H1 (cell line): ENCODE results near the gene ANKRD6. TPM values are rescaled to one million over a fixed set of nuclear protein-coding genes. Genes with fewer than 3 reads are reported as not detected.

Experiments
- CTCF ChIA-PET: fragments of 300-600 bp; sonication (Branson Sonifier 250); formaldehyde crosslinking; loops from one replicate; lab custom pipeline; 2021; ENCODE audit not compliant: partially characterized antibody; lab: Charles Lee
- POLR2A ChIA-PET: fragments of 300-600 bp; sonication (Branson Sonifier 250); formaldehyde crosslinking; loops from one replicate; lab custom pipeline; 2021; ENCODE audit warnings: inconsistent platforms; ENCODE audit not compliant: partially characterized antibody; lab: Charles Lee
- DNase-seq, 2 experiments: peaks; one replicate each; pipeline versions ENCODE4 v3.0.0 to v3.0.0-alpha.2; 2010 to 2022; ENCODE audit warnings: low spot score in 2 of 2, low read depth in 1 of 2, mixed read lengths in 1 of 2
- FAIRE-seq: peaks from 2 replicates; lab custom pipeline; 2011; peaks lifted over from hg19 to GRCh38; lab: Jason Lieb, UNC
- H2AFZ ChIP-seq: 2 replicates; pipeline ENCODE4 v1.8.1; 2012; ENCODE audit warnings: low read length, inconsistent platforms
- H2AK5ac ChIP-seq: 2 replicates; pipeline ENCODE4 v1.6.1; 2013; ENCODE audit warnings: low read depth, low read length
- H2BK120ac ChIP-seq: replicated peaks from 2 replicates; pipeline ENCODE3; 2013; ENCODE audit warnings: low read depth, low read length, inconsistent platforms
- H2BK12ac ChIP-seq: 2 replicates; pipeline ENCODE4 v1.6.1; 2013; ENCODE audit warnings: low read depth, low read length
- H2BK15ac ChIP-seq: 2 replicates; pipeline ENCODE4 v1.6.1; 2013; ENCODE audit warnings: low read length
- H2BK20ac ChIP-seq: 2 replicates; pipeline ENCODE4 v1.6.1; 2013; ENCODE audit warnings: low read length
- H2BK5ac ChIP-seq: 2 replicates; pipeline ENCODE4 v1.6.1; 2013; ENCODE audit warnings: low read depth, low read length
- H3K14ac ChIP-seq: 2 replicates; pipeline ENCODE4 v1.6.1; 2013; ENCODE audit warnings: inconsistent platforms; ENCODE audit not compliant: insufficient read length
- H3K18ac ChIP-seq: 2 replicates; pipeline ENCODE4 v1.6.1; 2013; ENCODE audit warnings: low read length; ENCODE audit errors: extremely low read depth
- H3K23ac ChIP-seq: 2 replicates; pipeline ENCODE4 v1.6.1; 2013; ENCODE audit warnings: inconsistent platforms; ENCODE audit not compliant: insufficient read length
- H3K23me2 ChIP-seq: 2 replicates; pipeline ENCODE4 v1.6.1; 2013; ENCODE audit warnings: low read depth, low read length
- H3K27ac ChIP-seq: 2 replicates; pipeline ENCODE4 v1.6.1; 2011; ENCODE audit warnings: low read depth, low read length, inconsistent platforms
- H3K27me3 ChIP-seq, 4 experiments: replicated peaks in 1 of 4; 1 replicate in 1 of 4; 2 replicates in 3 of 4; pipeline versions ENCODE4 v1.6.1 to v1.8.1; 2011 to 2013; ENCODE audit warnings: low read length in 3 of 4, mild to moderate bottlenecking in 3 of 4, inconsistent platforms in 2 of 4, mixed read lengths in 2 of 4, moderate library complexity in 1 of 4; ENCODE audit not compliant: control insufficient read depth in 3 of 4, insufficient read depth in 3 of 4; ENCODE audit errors: extremely low read depth in 1 of 4
- H3K36me3 ChIP-seq, 4 experiments: 2 replicates each; pipeline versions ENCODE4 v1.6.1 to v1.8.1; 2011 to 2013; ENCODE audit warnings: mild to moderate bottlenecking in 4 of 4, low read length in 3 of 4, moderate library complexity in 2 of 4, control low read depth in 1 of 4, inconsistent platforms in 1 of 4; ENCODE audit not compliant: insufficient read depth in 4 of 4, control insufficient read depth in 2 of 4
- H3K4ac ChIP-seq: replicated peaks from 2 replicates; pipeline ENCODE3; 2013; ENCODE audit warnings: low read length, low read depth, mixed read lengths, inconsistent platforms; ENCODE audit not compliant: insufficient read length
- H3K4me1 ChIP-seq, 4 experiments: replicated peaks in 1 of 4; 1 replicate in 1 of 4; 2 replicates in 3 of 4; pipeline versions ENCODE4 v1.6.1 to v1.8.1; 2011 to 2013; ENCODE audit warnings: low read length in 3 of 4, inconsistent platforms in 2 of 4, mixed read lengths in 1 of 4; ENCODE audit not compliant: insufficient read depth in 4 of 4, control insufficient read depth in 3 of 4
- H3K4me2 ChIP-seq, 2 experiments: 2 replicates each; pipeline versions ENCODE4 v1.6.1 to v1.8.1; 2011 to 2013; ENCODE audit warnings: low read depth in 2 of 2, low read length in 2 of 2, control low read depth in 1 of 2, inconsistent platforms in 1 of 2, mild to moderate bottlenecking in 1 of 2; ENCODE audit not compliant: insufficient read depth in 1 of 2
- H3K4me3 ChIP-seq, 4 experiments: fragments of 200-600, 300-600 bp in 1 of 4; sonication (generic), shearing (Covaris generic), sonication (Bioruptor Twin) in 1 of 4; 2 replicates each; pipeline versions ENCODE4 v1.5.1 to v1.8.1; 2011 to 2016; ENCODE audit warnings: low read length in 4 of 4, low read depth in 3 of 4, control low read depth in 2 of 4, inconsistent platforms in 2 of 4, mild to moderate bottlenecking in 2 of 4, mixed read lengths in 1 of 4, moderate library complexity in 1 of 4; ENCODE audit not compliant: insufficient read depth in 2 of 4; ENCODE audit errors: extremely low read depth in 1 of 4
- H3K56ac ChIP-seq: replicated peaks from 2 replicates; pipeline ENCODE3; 2013; ENCODE audit warnings: low read depth, mild to moderate bottlenecking, mixed read lengths, low read length, inconsistent platforms; ENCODE audit not compliant: insufficient read length
- H3K79me1 ChIP-seq: 2 replicates; pipeline ENCODE4 v1.6.1; 2013; ENCODE audit warnings: low read depth, low read length, control low read depth
- H3K79me2 ChIP-seq, 2 experiments: 2 replicates each; pipeline versions ENCODE4 v1.6.1 to v1.8.1; 2012 to 2013; ENCODE audit warnings: low read length in 2 of 2, mild to moderate bottlenecking in 2 of 2, inconsistent platforms in 1 of 2; ENCODE audit not compliant: insufficient read depth in 2 of 2, control insufficient read depth in 1 of 2
- H3K9ac ChIP-seq, 4 experiments: replicated peaks in 1 of 4; 1 replicate in 1 of 4; 2 replicates in 3 of 4; pipeline versions ENCODE4 v1.6.1 to v1.8.1; 2011 to 2013; ENCODE audit warnings: low read depth in 3 of 4, low read length in 3 of 4, control low read depth in 2 of 4, mild to moderate bottlenecking in 2 of 4, moderate library complexity in 2 of 4, inconsistent platforms in 1 of 4; ENCODE audit errors: extremely low read depth in 1 of 4
- H3K9me3 ChIP-seq, 2 experiments: 2 replicates each; pipeline versions ENCODE4 v1.6.1 to v1.8.1; 2012 to 2013; ENCODE audit warnings: mild to moderate bottlenecking in 2 of 2, moderate library complexity in 2 of 2, control low read depth in 1 of 2, inconsistent platforms in 1 of 2, low read depth in 1 of 2, low read length in 1 of 2, mixed read lengths in 1 of 2; ENCODE audit not compliant: insufficient read depth in 2 of 2
- H4K20me1 ChIP-seq, 2 experiments: replicated peaks in 1 of 2; 2 replicates each; pipeline versions ENCODE3 to v1.8.1; 2011 to 2013; ENCODE audit warnings: inconsistent platforms in 2 of 2, low read length in 2 of 2, mild to moderate bottlenecking in 1 of 2; ENCODE audit not compliant: insufficient read depth in 2 of 2, control insufficient read depth in 1 of 2
- H4K5ac ChIP-seq: 2 replicates; pipeline ENCODE4 v1.6.1; 2013; ENCODE audit warnings: low read length, low read depth, mixed read lengths, inconsistent platforms; ENCODE audit not compliant: insufficient read length
- H4K8ac ChIP-seq: 2 replicates; pipeline ENCODE4 v1.8.0; 2013; ENCODE audit warnings: mild to moderate bottlenecking, moderate library complexity, low read length, inconsistent platforms; ENCODE audit not compliant: insufficient read depth; ENCODE audit errors: extremely low read depth
- H4K91ac ChIP-seq: replicated peaks from 2 replicates; pipeline ENCODE3; 2013; ENCODE audit warnings: low read length, mixed read lengths, inconsistent platforms; ENCODE audit not compliant: insufficient read length
- CBX5 ChIP-seq: fragments of 300-800, 300-1000 bp; sonication (generic); IDR thresholded peaks from 2 replicates; pipeline ENCODE4 v1.7.1; 2016; ENCODE audit warnings: antibody characterized with exemption, low read length, low read depth
- CTBP2 ChIP-seq: IDR thresholded peaks from 2 replicates; pipeline ENCODE4 v1.7.0; 2011; ENCODE audit warnings: borderline replicate concordance, mild to moderate bottlenecking, moderate library complexity, mixed read lengths, low read length; ENCODE audit not compliant: insufficient read depth, insufficient read length
- GTF2F1 ChIP-seq: IDR thresholded peaks from 2 replicates; pipeline ENCODE4 v1.6.1; 2012; ENCODE audit warnings: low read depth, low read length, improper control_type of control experiment, borderline replicate concordance
- PHF8 ChIP-seq: fragments of 200-600 bp; sonication (generic); conservative IDR thresholded peaks from 2 replicates; pipeline ENCODE4 v1.7.1; 2012; ENCODE audit warnings: low read depth, mild to moderate bottlenecking, inconsistent platforms, low read length, moderate library complexity
- RAD21 ChIP-seq, 2 experiments: IDR thresholded peaks in 1 of 2; conservative IDR thresholded peaks in 1 of 2; 2 replicates each; pipeline ENCODE4 v1.6.1; 2011; ENCODE audit warnings: low read depth in 2 of 2, low read length in 2 of 2, improper control_type of control experiment in 1 of 2, inconsistent platforms in 1 of 2, mild to moderate bottlenecking in 1 of 2, moderate library complexity in 1 of 2
- RFX5 ChIP-seq: IDR thresholded peaks from 2 replicates; pipeline ENCODE4 v1.6.1; 2011; ENCODE audit warnings: low read depth, low read length, improper control_type of control experiment, borderline replicate concordance
- WGBS, 2 experiments: shearing (Covaris generic) in 1 of 2; methylation state at CpG; one replicate each; pipeline versions ENCODE4 v1.1.6 to v1.1.7; 2013 to 2015; ENCODE audit warnings: low lambda C conversion rate in 2 of 2, mixed read lengths in 2 of 2, inconsistent platforms in 1 of 2, low coverage in 1 of 2, missing lambda C conversion rate in 1 of 2; ENCODE audit not compliant: insufficient replicate concordance in 2 of 2, insufficient coverage in 1 of 2, insufficient read length in 1 of 2; ENCODE audit errors: extremely low coverage in 1 of 2, missing lambda C conversion rate in 1 of 2; 5-methylcytosine and 5-hydroxymethylcytosine counted together
- polyA plus RNA-seq, 7 experiments: library from polyadenylated mRNA; depleted of rRNA in 3 of 7; stranded (reverse) in 5 of 7; unstranded in 2 of 7; fragments of >200 nt in 5 of 7; fragments of 200-250 nt in 2 of 7; gene quantifications; 1 replicate in 5 of 7; 2 replicates in 1 of 7; 4 replicates in 1 of 7; pipeline versions ENCODE4 v1.2.1 to v1.2.3, GENCODE V29; 2011 to 2013; ENCODE audit warnings: missing spikeins in 2 of 7, mixed read lengths in 2 of 7
- total RNA-seq: library from RNA; stranded (reverse); fragmentation: NEBNext Ultra II Directional; extraction: Animal tissue kit (Norgen Biotek cat#: 25700); gene quantifications from 2 replicates; pipeline ENCODE4 v1.2.1, GENCODE V29; 2021

ANKRD6 gene
- total and polyA plus RNA-seq, 2 of the 8 experiments (the other 6 are each of a cell fraction or from before 2014, with no cell fraction given): 5.9 to 12.8 TPM

DNA sequence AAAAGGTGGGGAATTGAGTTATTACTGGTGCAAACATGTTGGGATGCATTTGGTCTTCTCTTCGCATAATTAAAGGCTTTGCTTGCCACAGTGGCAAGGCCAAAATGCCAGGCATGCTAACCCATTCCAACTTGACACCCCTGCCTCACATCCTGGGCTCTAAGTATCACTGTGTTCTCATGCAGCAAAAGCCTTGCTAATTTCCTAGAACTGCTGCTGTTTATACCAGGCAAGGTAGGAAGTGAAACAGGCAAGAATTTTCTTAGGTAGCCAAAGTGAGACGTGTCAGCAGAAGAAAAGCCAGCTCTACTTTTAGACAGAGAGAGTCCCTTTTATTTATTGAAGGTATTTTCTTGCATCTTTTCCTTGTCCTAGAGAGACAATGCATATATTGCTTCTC lies 164.4 kb downstream of the ANKRD6 start:
- POLR2A ChIA-PET: no interaction called here
- no peak for FAIRE-seq

More for the DNA sequence above, 164.4 kb downstream of the ANKRD6 start:
- Histone ChIP-seq H3K56ac (no peak overlapping the region), H4K91ac (no peak overlapping the region), H3K23me2 (no peaks in the 10 kb centered on the region), H2AK5ac (no peak overlapping the region), H3K36me3 (no peaks in the 10 kb centered on the region), H4K20me1 (no peaks in the 10 kb centered on the region), H3K79me2 (no peaks in the 10 kb centered on the region), H3K23ac (no peak overlapping the region), H3K18ac (no peak overlapping the region), H2BK15ac (no peak overlapping the region), H2BK20ac (no peak overlapping the region), H4K5ac (no peak overlapping the region), H3K79me1 (no peaks in the 10 kb centered on the region), H3K4me2 (no peak overlapping the region), H3K4me1 (no peaks in the 10 kb centered on the region), H2AFZ (no peak overlapping the region), H3K9ac (no peak overlapping the region), H4K8ac (no peak overlapping the region), H2BK12ac (no peak overlapping the region), H3K4ac (no peak overlapping the region), H3K9me3 (no peaks in the 10 kb centered on the region), H3K27ac (no peak overlapping the region), H3K14ac (no peak overlapping the region), H2BK5ac (no peak overlapping the region), H3K27me3 (0 out of 7 replicates have a peak, but pooled peaks cover 0 to 2% (median 0%) of the 10 kb centered on the region in 4 experiments), H3K4me3 (no peak overlapping the region), H2BK120ac (no peak overlapping the region)
- TF ChIP-seq CBX5: no peak
- TF ChIP-seq GTF2F1: no peak
- no peak for TF ChIP-seq CTBP2
- no peak for TF ChIP-seq RFX5
- TF ChIP-seq RAD21 (IDR thresholded peaks at IDR 0.05 in 1 of 2, conservative IDR thresholded peaks at IDR 0.05 in 1 of 2; ENCODE audit: low read depth in 2 of 2, low read length in 2 of 2): no peak
- TF ChIP-seq PHF8: no peak
- DNase-seq: no peak
- WGBS, 2 experiments: 46% methylated on average over 2 of the region's 2 CpGs; no CpG with 5 or more reads in 1 of the 2 experiments
- CTCF ChIA-PET: interaction anchor here (1.5 to 5.8 kb wide), 3 partner anchors 13 to 166 kb away, joined by 3 to 38 read pairs (median 34); partner anchors contain the start of gene ANKRD6
